GM18873 (cell line): ENCODE results near the gene PICK1.
"Not testable (repeated sequence)": the region's sequence is repeated elsewhere in the genome, so short reads cannot be mapped to it uniquely, and the experiment has no call there.

Source experiments
- ATAC-seq: cut with Tn5 transposase; IDR thresholded peaks from one replicate; pipeline ENCODE4 v1.9.1; 2021; ENCODE audit warnings: mild to moderate bottlenecking, moderate library complexity, moderate number of reproducible peaks; ENCODE audit not compliant: unreplicated experiment, low FRiP score

The PICK1 gene

DNA sequence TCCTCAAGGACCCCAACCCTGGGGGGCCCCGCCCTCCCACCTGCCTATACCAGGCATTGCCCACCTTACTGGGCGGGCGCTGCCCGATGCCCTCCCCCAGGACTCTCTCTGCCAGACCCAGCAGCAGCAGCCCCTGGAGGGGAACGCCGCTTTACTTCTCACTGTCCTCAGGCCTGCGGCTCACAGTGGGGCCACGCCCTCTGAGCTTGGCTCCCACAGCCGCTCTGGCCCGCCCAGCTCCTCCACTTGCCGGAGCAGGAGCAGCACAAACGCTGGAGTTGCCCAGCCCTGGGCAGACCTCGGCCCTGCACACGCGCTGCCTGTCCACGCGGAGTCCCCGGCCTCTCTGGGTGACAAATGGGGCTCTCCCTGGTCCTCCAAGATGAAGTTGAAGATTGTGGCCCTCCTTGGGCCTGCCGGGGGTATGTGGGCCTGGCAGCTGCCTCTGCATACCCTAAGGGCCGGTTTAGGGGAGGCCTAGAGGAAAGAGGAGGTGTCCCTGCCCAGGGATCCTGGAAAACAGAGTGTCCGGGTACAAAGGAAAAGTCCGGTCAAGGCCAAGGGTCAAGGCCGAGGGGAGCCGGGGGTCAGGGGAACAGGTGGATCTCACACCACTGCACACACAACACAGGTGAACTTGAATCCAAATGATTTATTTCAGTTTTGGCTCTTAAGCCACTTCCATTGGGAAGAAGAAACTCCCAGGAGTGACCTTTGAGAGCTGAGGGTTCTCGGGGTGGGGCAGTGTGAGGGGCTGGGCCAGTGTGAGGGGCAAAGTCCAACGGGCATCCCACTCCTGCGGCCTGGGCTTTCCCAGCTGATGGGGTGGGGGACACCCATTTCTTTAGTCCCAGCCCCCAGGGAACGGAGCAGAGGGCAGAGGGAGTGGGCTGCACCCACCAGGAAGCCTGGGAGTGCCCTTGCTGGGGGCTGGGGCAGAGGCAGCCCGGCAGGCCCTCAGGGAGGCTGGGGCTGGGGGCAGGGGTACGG, 54.0 kb downstream of the PICK1 start:
- no peak for ATAC-seq

DNA sequence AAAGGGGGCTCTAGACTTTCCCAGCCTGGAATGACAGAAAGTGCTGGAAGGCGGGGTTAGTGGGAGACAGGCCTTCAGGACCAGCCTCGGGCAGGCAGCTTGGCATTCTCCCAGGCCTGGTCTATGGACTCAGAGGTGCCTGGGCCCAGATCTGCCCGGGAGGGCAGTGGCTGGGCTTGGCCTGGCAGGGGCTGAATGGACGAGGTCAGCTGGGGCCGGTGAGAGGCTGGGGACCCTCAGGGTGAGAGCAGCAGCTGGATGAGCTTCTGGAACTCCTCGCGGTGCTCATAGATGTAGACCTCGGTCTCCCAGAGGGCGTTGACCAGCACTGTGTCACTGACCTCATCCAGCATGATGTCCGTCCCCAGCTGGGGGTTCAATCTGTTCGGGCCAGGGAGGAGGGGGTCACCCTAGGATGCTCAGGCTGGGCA, 54.7 kb downstream of the PICK1 start:
- ATAC-seq = no peak

DNA sequence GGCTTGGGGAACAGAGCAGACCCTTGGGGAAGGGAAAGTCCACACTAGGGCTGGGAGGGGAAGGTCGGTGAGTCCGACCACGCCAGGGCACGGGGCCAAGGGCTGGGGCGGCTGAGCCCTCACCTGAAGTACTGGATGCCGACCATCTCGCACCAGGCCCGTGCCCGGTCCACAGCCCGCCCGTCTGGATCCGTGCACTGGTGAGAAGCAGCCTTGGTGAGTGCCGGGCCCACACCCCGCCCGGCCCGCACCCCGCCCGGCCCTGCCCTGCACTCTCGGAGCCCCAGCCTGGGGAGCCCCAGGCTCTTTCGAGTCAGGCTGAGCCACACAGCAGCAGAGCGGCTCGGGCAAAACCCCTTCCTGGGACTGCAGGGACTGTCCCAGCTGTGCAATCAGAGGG, 55.2 kb downstream of the PICK1 start:
- ATAC-seq = no peak

DNA sequence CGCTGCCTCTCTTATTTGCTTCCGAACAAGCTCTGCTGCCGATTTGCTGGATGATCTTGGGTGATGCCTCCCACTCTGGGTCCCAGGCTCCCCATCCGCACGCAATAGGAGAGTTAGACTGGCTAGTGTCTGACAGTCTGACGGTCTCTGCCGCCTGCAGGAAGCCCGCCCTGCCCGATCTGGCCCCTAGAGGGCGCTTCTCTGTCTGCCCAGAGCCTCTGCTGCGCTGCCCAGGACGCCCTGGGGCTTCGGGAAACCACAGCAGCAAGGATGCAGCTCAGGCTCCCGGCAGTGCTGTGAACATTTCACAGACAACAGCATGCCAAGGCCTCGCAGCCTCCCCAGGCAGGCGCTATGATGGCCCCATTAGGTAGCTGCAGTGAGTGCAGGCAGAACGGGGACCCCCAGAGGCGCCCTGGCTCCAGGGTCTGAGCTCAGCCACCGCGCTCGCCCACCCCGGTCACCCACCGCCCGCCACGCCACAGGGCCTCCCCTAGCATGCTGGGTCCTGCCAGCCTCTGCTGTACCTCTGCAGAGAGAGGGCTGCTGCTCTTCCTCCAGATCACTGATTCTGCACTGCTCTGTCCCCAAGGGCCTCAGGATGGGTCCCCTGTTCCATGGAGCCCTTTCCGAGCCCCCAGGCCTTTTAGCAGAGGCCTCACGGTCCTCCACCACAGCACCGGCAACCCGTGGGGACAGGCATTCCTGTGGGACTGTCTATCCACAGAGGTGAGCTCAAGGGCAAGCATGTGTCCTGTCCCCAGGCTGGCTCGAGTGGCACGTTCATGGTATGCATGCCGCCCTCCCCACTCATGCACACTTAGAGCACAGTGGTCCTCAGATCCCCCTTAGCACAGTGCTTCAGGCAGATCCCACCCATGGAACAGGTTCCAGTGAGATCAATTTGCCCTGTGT, 57.5 kb downstream of the PICK1 start:
- no peak for ATAC-seq

DNA sequence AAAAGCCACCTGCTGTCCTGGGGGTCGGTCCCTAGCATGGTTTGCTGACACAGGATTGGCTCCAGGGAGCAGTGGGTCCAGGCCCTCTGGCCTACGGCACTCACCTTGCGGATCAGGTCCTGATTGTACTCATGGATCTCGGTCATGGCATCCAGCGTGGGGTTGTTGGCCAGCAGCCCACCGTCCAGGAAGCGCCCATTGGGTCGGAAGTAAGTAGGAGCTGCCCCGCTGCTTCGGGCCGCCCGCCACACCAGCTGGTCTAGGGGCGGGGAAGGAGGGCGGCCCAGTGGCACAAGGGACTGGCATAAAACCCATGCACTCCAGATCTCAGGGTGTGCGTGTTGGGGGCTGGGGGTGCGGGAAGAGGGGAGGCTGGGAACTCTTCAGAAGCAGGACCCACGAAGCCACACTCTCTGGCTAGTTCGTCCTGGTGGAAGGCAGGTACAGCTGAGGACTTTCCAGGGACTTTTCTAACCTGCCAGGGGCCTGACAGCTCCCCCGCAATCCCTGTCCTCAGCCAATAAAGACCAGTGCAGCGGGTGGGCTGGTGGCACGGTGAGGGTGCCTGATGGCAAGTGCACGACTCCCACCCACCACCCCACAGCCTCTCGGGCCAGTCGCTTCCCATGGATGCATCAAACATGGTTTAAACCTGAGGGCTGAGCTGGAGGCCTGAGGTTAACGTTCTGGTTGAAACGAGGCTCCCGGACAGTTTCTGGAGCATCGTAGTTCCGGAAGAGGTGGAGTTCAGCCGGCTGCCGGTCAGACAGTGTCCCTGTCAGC, 58.4 kb downstream of the PICK1 start:
- ATAC-seq = no peak

DNA sequence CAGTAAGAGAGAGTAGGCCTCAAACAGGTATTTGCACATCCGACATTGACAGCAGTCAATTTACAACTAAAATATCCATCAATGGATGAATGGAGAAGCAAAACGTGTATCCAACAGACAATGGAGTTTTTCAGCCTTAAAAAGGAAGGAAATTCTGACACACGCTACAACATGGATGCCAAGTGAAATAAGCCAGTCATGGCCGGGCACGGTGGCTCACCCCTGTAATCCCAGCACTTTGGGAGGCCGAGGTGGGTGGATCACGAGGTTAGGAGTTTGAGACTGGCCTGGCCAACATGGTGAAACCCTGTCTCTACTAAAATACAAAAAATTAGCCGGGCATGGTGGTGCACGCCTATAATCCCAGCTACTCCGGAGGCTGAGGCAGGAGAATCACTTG, 60.4 kb downstream of the PICK1 start:
- ATAC-seq = not testable (repeated sequence)

DNA sequence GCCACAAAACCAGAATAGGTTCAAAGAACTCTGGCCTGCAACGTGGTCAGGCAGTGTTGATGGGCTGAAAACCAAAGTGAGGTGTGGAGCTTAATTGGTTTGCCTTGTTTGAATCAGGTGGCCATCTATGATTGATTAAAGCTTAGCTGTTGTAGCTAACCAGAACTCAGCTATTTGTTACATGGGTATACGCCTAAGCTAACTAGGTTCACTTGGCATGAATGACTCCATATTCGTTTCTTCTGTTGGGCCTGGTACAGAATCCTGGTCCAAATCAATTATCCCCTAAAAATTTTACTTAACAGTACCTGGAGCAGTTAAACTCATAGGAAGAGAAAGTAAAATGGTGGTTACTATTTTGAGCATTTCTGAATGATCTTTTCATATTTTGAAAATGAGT, 61.0 kb downstream of the PICK1 start:
- no peak for ATAC-seq

DNA sequence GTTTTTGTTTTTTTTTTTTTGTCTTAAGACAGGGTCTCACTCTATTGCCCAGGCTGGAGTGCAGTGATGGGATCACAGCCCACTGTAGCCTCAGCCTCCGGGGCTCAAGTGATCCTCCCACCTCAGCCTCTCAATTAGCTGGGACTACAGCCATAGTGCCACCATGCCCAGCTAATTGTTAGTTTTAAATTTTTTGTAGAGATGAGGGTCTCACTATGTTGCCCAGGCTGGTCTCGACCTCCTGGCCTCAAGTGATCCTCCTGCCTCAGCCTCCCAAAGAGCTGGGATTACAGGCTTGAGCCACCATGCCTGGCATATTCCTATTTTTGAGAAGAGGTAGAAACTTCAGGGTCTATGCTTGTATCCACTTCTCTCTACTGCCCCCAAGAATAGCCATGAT, 61.5 kb downstream of the PICK1 start:
- not testable (repeated sequence) for ATAC-seq

DNA sequence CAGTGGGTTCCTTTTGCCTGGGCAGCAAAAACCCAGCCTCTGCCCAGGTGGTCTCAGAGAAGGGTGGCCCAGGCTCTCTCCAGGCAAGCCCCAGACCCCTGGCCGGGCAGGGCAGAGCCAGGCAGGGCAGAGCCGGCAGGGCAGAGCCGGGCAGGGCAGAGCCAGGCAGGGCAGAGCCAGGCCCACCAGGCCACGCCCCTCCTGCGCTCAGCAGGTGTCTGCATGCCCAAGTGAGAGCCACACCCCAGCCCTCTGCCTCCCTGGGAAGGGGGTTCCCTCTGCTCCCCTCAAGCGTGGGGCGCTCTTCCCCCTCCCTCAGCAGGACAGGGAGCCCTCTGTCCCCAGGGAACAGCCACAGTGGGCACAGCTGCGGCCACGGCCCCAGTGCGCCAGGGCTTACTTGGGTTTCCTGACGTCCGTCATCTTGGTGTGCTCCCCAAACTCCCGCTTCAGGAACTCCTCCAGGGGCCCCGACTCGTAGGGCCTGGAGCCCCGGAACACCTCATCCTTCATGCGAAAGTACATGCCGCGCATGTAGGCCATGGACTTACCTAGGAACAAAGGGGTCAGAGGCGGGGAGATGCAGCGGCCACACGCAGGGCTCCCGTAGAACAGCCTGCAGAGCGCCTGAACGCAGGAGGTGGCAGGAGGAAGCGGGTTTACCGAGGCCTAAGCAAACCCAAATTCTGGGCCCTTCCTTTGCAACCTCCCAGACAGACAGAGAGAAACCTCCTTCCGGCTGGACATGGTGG, 63.3 kb downstream of the PICK1 start:
- ATAC-seq = no peak

DNA sequence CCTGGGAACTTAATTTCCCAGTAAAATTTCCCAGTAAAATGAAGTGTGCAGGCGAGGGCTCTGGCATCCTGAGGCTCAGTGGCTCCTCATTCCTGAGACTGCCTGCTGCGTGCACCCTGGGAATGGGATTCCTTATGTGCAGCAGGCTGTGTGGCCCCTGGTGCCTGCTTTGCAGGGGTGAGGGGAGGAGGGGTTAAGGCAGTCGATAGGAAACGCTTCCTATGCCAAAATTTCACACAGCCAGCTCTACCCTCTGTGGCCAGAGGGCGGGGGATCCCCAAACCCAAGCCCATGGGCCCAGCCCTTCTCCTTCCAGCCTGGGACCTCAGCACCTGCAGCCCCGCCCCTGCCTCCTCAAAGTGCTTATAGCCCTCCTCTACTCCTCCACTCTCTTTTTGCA, 65.4 kb downstream of the PICK1 start:
- ATAC-seq = no peak

DNA sequence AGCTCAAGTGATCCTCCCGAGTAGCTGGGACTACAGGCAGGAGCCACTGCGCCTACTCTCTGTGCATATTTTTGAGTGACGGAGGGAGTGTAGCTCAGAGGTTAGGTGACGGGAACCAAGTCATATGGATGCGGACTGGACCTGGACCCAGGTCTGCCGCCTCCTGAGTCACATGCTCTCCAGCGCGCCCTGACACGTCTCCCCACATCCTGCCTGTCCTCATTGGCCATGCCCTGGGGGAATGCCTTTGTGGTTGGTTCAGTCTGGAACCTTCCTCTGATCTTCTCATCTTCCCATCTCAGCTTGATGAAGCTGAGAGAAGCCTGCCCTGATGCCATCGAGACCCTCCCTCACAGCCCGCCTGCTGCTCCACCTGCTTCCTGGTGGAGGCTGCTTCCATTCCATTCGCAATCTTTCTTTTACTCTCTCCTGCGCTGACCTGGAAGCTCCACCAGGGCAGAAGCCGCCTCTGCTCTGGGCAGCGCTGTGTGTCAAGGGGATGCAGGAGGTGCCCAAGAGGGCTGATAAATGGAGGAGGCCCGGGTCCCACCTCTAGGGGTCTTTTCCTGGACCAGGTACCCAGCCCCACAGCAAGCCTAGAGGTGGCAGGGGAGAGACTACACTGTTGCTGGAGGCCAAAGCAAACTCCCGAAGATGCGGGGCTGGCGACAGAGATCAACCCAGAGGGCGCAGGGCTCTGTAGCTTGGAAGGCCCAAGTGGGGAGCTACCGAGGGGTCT, 67.2 kb downstream of the PICK1 start:
- no peak for ATAC-seq

DNA sequence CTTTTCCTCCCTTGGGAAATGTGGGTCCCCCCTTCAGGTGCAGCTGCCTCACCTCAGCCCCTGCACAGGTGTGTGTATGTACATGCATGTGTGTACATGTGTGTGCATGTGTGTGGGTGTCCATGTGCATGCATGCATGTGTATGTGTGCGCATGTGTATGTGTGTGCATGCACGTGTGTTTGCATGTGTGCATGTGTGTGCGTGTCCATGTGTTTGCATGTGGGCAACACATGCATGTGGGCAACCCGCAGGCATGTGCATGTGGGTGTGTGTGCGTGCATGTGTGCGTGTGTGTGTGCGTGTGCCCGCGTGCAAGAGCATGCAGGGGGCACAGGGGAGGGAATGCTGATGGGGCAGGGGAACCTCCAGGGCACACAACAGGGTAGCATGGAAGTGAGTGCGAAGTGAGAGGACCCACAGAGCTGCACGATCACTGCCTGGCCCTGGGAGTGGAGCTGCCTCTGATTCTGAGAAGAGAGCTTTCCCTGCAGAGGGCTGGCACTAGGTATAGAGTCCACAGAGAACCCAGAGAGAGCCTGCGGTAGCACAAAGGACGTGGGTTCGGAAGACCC, 67.9 kb downstream of the PICK1 start:
- ATAC-seq = no peak
